IMR-90 (cell line): ENCODE results near the gene SRPK2. TPM values are rescaled to one million over a fixed set of nuclear protein-coding genes. Genes with fewer than 3 reads are reported as not detected.

ENCODE experiments used
- ATAC-seq: fragments of 200-7000 bp; cut with Tn5 transposase; 2 replicates; pipeline ENCODE4 v1.9.1; 2020; ENCODE audit warnings: low read depth, mild to moderate bottlenecking, moderate library complexity
- BruUV-seq: library from RNA; stranded (reverse); fragments of 400-500 nt; replicated peaks from 2 replicates; lab custom pipeline; 2021; lab: Mats Ljungman, UMichigan
- CTCF ChIA-PET: fragments of 300-600 bp; formaldehyde crosslinking; extraction: SDS; loops from one replicate; lab custom pipeline; 2021; ENCODE audit warnings: antibody characterized with exemption; lab: Yijun Ruan, JAX
- POLR2A ChIA-PET: fragments of 300-600 bp; sonication (Branson Sonifier 250); formaldehyde crosslinking; loops from one replicate; lab custom pipeline; 2022; ENCODE audit warnings: antibody characterized with exemption; ENCODE audit not compliant: unreplicated experiment; lab: Charles Lee
- DNase-seq: peaks from one replicate; pipeline ENCODE4 v3.0.0; 2013
- H2AFZ ChIP-seq: replicated peaks from 2 replicates; pipeline ENCODE3; 2013; ENCODE audit warnings: low read length, mild to moderate bottlenecking; ENCODE audit not compliant: poor library complexity
- H2AK5ac ChIP-seq: 2 replicates; pipeline ENCODE4 v1.6.1; 2013; ENCODE audit warnings: low read depth, low read length, inconsistent platforms
- H2AK9ac ChIP-seq: replicated peaks from 2 replicates; pipeline ENCODE3; 2013; ENCODE audit warnings: mild to moderate bottlenecking, low read depth, low read length, moderate library complexity; ENCODE audit not compliant: poor library complexity
- H2BK120ac ChIP-seq: 2 replicates; pipeline ENCODE4 v1.6.1; 2013; ENCODE audit warnings: low read depth, low read length, inconsistent platforms
- H2BK15ac ChIP-seq: 3 replicates; pipeline ENCODE4 v1.6.1; 2013; ENCODE audit warnings: low read depth, low read length, inconsistent platforms
- H2BK20ac ChIP-seq: 2 replicates; pipeline ENCODE4 v1.6.1; 2013; ENCODE audit warnings: low read depth, mild to moderate bottlenecking, inconsistent platforms, low read length, moderate library complexity
- H2BK5ac ChIP-seq: 2 replicates; pipeline ENCODE4 v1.6.1; 2013; ENCODE audit warnings: mild to moderate bottlenecking, low read depth, low read length, inconsistent platforms; ENCODE audit not compliant: poor library complexity, severe bottlenecking
- H3K14ac ChIP-seq: replicated peaks from 2 replicates; pipeline ENCODE4 v1.6.1; 2013; ENCODE audit warnings: low read depth, low read length, inconsistent platforms
- H3K18ac ChIP-seq: 2 replicates; pipeline ENCODE4 v1.6.1; 2013; ENCODE audit warnings: low read depth, low read length, control low read depth
- H3K23ac ChIP-seq: 2 replicates; pipeline ENCODE4 v1.6.1; 2013; ENCODE audit warnings: low read depth, low read length, inconsistent platforms
- H3K27ac ChIP-seq: 2 replicates; pipeline ENCODE4 v1.5.1; 2013; ENCODE audit warnings: mild to moderate bottlenecking, control low read depth, low read length; ENCODE audit not compliant: insufficient read depth
- H3K27me3 ChIP-seq: 2 replicates; pipeline ENCODE4 v1.6.1; 2013; ENCODE audit warnings: low read length; ENCODE audit not compliant: control insufficient read depth, insufficient read depth
- H3K36me3 ChIP-seq: 2 replicates; pipeline ENCODE4 v1.6.1; 2013; ENCODE audit warnings: low read length, mixed read lengths; ENCODE audit not compliant: control insufficient read depth, insufficient read depth
- H3K4ac ChIP-seq: 2 replicates; pipeline ENCODE4 v1.6.1; 2013; ENCODE audit warnings: low read depth, low read length, inconsistent platforms
- H3K4me1 ChIP-seq: 2 replicates; pipeline ENCODE4 v1.6.1; 2013; ENCODE audit warnings: low read length, mixed read lengths; ENCODE audit not compliant: control insufficient read depth, insufficient read depth
- H3K4me2 ChIP-seq: 2 replicates; pipeline ENCODE4 v1.6.1; 2013; ENCODE audit warnings: low read depth, mild to moderate bottlenecking, control low read depth, low read length, moderate library complexity
- H3K4me3 ChIP-seq: 2 replicates; pipeline ENCODE4 v1.5.1; 2013; ENCODE audit warnings: low read depth, mild to moderate bottlenecking, control low read depth, low read length, moderate library complexity; ENCODE audit not compliant: insufficient read depth
- H3K56ac ChIP-seq: 2 replicates; pipeline ENCODE4 v1.6.1; 2013; ENCODE audit warnings: low read length, inconsistent platforms; ENCODE audit not compliant: insufficient read depth; ENCODE audit errors: extremely low read depth
- H3K79me1 ChIP-seq, 2 experiments: 2 replicates each; pipeline ENCODE4 v1.6.1; 2013; ENCODE audit warnings: low read length in 2 of 2, inconsistent platforms in 1 of 2, low read depth in 1 of 2
- H3K9ac ChIP-seq: 2 replicates; pipeline ENCODE4 v1.6.1; 2013; ENCODE audit warnings: low read depth, low read length, control low read depth
- H3K9me1 ChIP-seq: 2 replicates; pipeline ENCODE4 v1.6.1; 2013; ENCODE audit warnings: low read length, inconsistent platforms; ENCODE audit not compliant: insufficient read depth
- H3K9me3 ChIP-seq: 2 replicates; pipeline ENCODE4 v1.6.1; 2013; ENCODE audit warnings: low read length; ENCODE audit not compliant: control insufficient read depth, insufficient read depth
- H4K20me1 ChIP-seq: 2 replicates; pipeline ENCODE4 v1.6.1; 2013; ENCODE audit warnings: low read length, inconsistent platforms; ENCODE audit not compliant: insufficient read depth
- H4K5ac ChIP-seq: 2 replicates; pipeline ENCODE4 v1.6.1; 2013; ENCODE audit warnings: mild to moderate bottlenecking, low read depth, low read length, control low read depth
- H4K8ac ChIP-seq, 2 experiments: 2 replicates each; pipeline ENCODE4 v1.6.1; 2013; ENCODE audit warnings: low read depth in 2 of 2, low read length in 2 of 2, control low read depth in 1 of 2, inconsistent platforms in 1 of 2
- H4K91ac ChIP-seq: 2 replicates; pipeline ENCODE4 v1.6.1; 2013; ENCODE audit warnings: low read depth, low read length, inconsistent platforms; ENCODE audit not compliant: insufficient read depth
- CEBPB ChIP-seq: IDR thresholded peaks from 2 replicates; pipeline ENCODE4 v1.6.1; 2012; ENCODE audit warnings: low read depth, low read length, improper control_type of control experiment
- CHD1 ChIP-seq: IDR thresholded peaks from 2 replicates; pipeline ENCODE4 v1.6.1; 2012; ENCODE audit warnings: low read depth, low read length, improper control_type of control experiment
- CTCF ChIP-seq: conservative IDR thresholded peaks from 2 replicates; pipeline ENCODE4 v1.5.1; 2012; ENCODE audit warnings: mild to moderate bottlenecking, low read depth, low read length, improper control_type of control experiment
- ELK1 ChIP-seq: fragments of 150-350 bp; IDR thresholded peaks from 2 replicates; pipeline ENCODE4 v1.6.1; 2016; ENCODE audit warnings: low read depth, mild to moderate bottlenecking, low read length, moderate library complexity, borderline replicate concordance
- MAFK ChIP-seq: IDR thresholded peaks from 2 replicates; pipeline ENCODE4 v1.6.1; 2012; ENCODE audit warnings: low read depth, low read length, improper control_type of control experiment
- MXI1 ChIP-seq: IDR thresholded peaks from 2 replicates; pipeline ENCODE4 v1.6.1; 2012; ENCODE audit warnings: low read depth, mild to moderate bottlenecking, low read length, moderate library complexity, borderline replicate concordance
- POLR2A ChIP-seq: IDR thresholded peaks from 2 replicates; pipeline ENCODE4 v1.6.1; 2012; ENCODE audit warnings: mild to moderate bottlenecking, low read depth, low read length
- RAD21 ChIP-seq: IDR thresholded peaks from 2 replicates; pipeline ENCODE4 v1.6.1; 2012; ENCODE audit warnings: low read length, improper control_type of control experiment
- RFX5 ChIP-seq: IDR thresholded peaks from 2 replicates; pipeline ENCODE4 v1.8.0; 2012; ENCODE audit warnings: low read depth, mild to moderate bottlenecking, low read length, moderate library complexity
- SMC3 ChIP-seq: fragments of 150-350 bp; IDR thresholded peaks from 2 replicates; pipeline ENCODE4 v1.6.1; 2016; ENCODE audit warnings: low read depth, mild to moderate bottlenecking, antibody characterized with exemption, low read length, moderate library complexity
- WGBS, 2 experiments: methylation state at CpG; one replicate each; pipeline versions ENCODE4 v1.1.5 to v1.1.7; 2013; ENCODE audit warnings: missing lambda C conversion rate in 2 of 2; ENCODE audit not compliant: insufficient read length in 1 of 2; ENCODE audit errors: extremely low coverage in 2 of 2; 5-methylcytosine and 5-hydroxymethylcytosine counted together
- dilution Hi-C: fragments of 300-500 bp; cut with HindIII; formaldehyde crosslinking; loops from one replicate; pipeline ENCODE4 v1.14.3; 2018; ENCODE audit warnings: low sequenced_read_pairs; ENCODE audit not compliant: unreplicated experiment
- in situ Hi-C: fragments of 300-500 bp; cut with MboI; formaldehyde crosslinking; loops from 3 replicates; pipeline ENCODE4 v1.14.3; 2019; ENCODE audit warnings: low sequenced_read_pairs, inconsistent platforms, mixed read lengths
- intact Hi-C: fragments of 100-400 bp; cut with micrococcal nuclease; formaldehyde crosslinking; loops from 2 replicates; pipeline ENCODE4 v1.10.0; 2022
- polyA plus RNA-seq, 3 experiments: library from polyadenylated mRNA; depleted of rRNA; stranded (reverse); fragments of >200 nt; gene quantifications; 2 replicates each; pipeline ENCODE4 v1.2.3, GENCODE V29; 2012; ENCODE audit warnings: low replicate concordance in 1 of 3
- total RNA-seq: library from RNA; depleted of rRNA; stranded (reverse); fragments of >200 nt; gene quantifications from 2 replicates; pipeline ENCODE4 v1.2.3, GENCODE V29; 2012

The SRPK2 gene
- total and polyA plus RNA-seq, 2 of the 4 experiments (the other 2 are of a cell fraction), result 13.2 to 33.0 TPM

GRCh38 chr7:105316578-105317344, 72.0 kb downstream of the SRPK2 start (continued):
- no peak for TF ChIP-seq ELK1

GRCh38 chr7:105315357-105315756, 73.4 kb downstream of the SRPK2 start:
- H2AK5ac ChIP-seq, result no peak overlapping the region
- H3K4ac ChIP-seq, result no peak overlapping the region
- H3K27ac ChIP-seq, result no peak overlapping the region
- no CpG with 5 or more reads among the region's 2 CpGs for WGBS, 2 experiments
- CTCF ChIA-PET, result no interaction called here
- no peak for TF ChIP-seq RAD21
- no peak for TF ChIP-seq MAFK
- TF ChIP-seq MXI1, result no peak
- no peak for TF ChIP-seq POLR2A
- no peak for TF ChIP-seq CHD1
- TF ChIP-seq CEBPB, result no peak
- TF ChIP-seq RFX5, result no peak
- no peak for TF ChIP-seq CTCF
- no peak for TF ChIP-seq SMC3
- ATAC-seq (no peak), DNase-seq (no peak)
- peaks cover 7% of the 10 kb centered on the region for H3K9me1 ChIP-seq
- no peaks in the 10 kb centered on the region for H3K36me3 ChIP-seq
- dilution Hi-C loops (no loop called here), intact Hi-C loops (no loop called here), in situ Hi-C loops (no loop called here)
- no peak overlapping the region for H3K4me2 ChIP-seq
- no peak overlapping the region for H4K5ac ChIP-seq
- POLR2A ChIA-PET, result no interaction called here
- no peak overlapping the region for H2AFZ ChIP-seq
- no peak overlapping the region for H3K56ac ChIP-seq
- H3K23ac ChIP-seq, result no peak overlapping the region
- H2BK20ac ChIP-seq, result no peak overlapping the region
- H2AK9ac ChIP-seq, result no peak overlapping the region
- no peaks in the 10 kb centered on the region for H3K9me3 ChIP-seq
- H3K27me3 ChIP-seq, result no peaks in the 10 kb centered on the region
- peaks cover 37% of the 10 kb centered on the region for H4K20me1 ChIP-seq
- no peak overlapping the region for H2BK15ac ChIP-seq
- no peak overlapping the region for H3K18ac ChIP-seq
- H3K9ac ChIP-seq, result no peak overlapping the region
- H4K8ac ChIP-seq, result no peak overlapping the region
- no peak overlapping the region for H2BK5ac ChIP-seq
- H3K4me3 ChIP-seq, result no peak overlapping the region
- no peak overlapping the region for H3K14ac ChIP-seq
- peaks cover 13 to 63% of the 10 kb centered on the region in 2 experiments for H3K79me1 ChIP-seq
- BruUV-seq, result no TSS peak
- peaks cover 2% of the 10 kb centered on the region; the same call in 1 of the 2 replicates for H3K4me1 ChIP-seq
- no peak overlapping the region for H4K91ac ChIP-seq
- no peak overlapping the region for H2BK120ac ChIP-seq
